ENCODE data around the gene DBT.

- TF ChIP-seq CTCF (IDR thresholded peaks at IDR 0.05) (no peak), POLR2A (IDR thresholded peaks at IDR 0.05) (no peak)
Measured at GRCh38 chr1:100145116-100145515, 104.5 kb downstream of the DBT start.

All from testis (tissue), 2 donors.